GM12878 (cell line): ENCODE results near the gene GARS1. TPM values are rescaled to one million over a fixed set of nuclear protein-coding genes. Genes with fewer than 3 reads are reported as not detected.

Experiments used
- ATAC-seq: fragments of 200-7000 bp; cut with Tn5 transposase; 3 replicates; pipeline ENCODE4 v1.9.1; 2020; ENCODE audit warnings: mild to moderate bottlenecking, moderate library complexity
- BruUV-seq: library from RNA; stranded (reverse); fragments of 400-500 nt; replicated peaks from 2 replicates; lab custom pipeline; 2021; lab: Mats Ljungman, UMichigan
- CTCF ChIA-PET: fragments of 300-600 bp; sonication (Branson Sonifier 250); formaldehyde crosslinking; extraction: SDS; loops from one replicate; lab custom pipeline; 2021; ENCODE audit warnings: inconsistent platforms; lab: Yijun Ruan, JAX
- POLR2A ChIA-PET: fragments of 350-600 bp; formaldehyde crosslinking; extraction: SDS; loops from one replicate; lab custom pipeline; 2021; ENCODE audit warnings: inconsistent platforms; lab: Charles Lee
- RAD21 ChIA-PET: fragments of 300-600 bp; sonication (Branson Sonifier 250); formaldehyde crosslinking; loops from one replicate; lab custom pipeline; 2023; ENCODE audit warnings: antibody characterized with exemption; ENCODE audit not compliant: unreplicated experiment; lab: Charles Lee
- SMC1A ChIA-PET: fragments of 300-600 bp; sonication (Branson Sonifier 250); formaldehyde crosslinking; loops from one replicate; lab custom pipeline; 2023; ENCODE audit not compliant: unreplicated experiment, uncharacterized antibody; lab: Charles Lee
- DNase-seq: peaks from one replicate; pipeline ENCODE4 v3.0.0-alpha.2; 2011; ENCODE audit warnings: low read depth, low spot score
- FAIRE-seq: peaks from 3 replicates; lab custom pipeline; 2011; peaks lifted over from hg19 to GRCh38; lab: Jason Lieb, UNC
- H2AFZ ChIP-seq: 2 replicates; pipeline ENCODE4 v1.6.0; 2011; ENCODE audit warnings: low read depth, low read length, control low read depth; ENCODE audit not compliant: control insufficient read depth
- H3K27ac ChIP-seq: 2 replicates; pipeline ENCODE4 v1.5.1; 2011; ENCODE audit warnings: control low read depth; ENCODE audit not compliant: control insufficient read depth, insufficient read depth
- H3K27me3 ChIP-seq, 2 experiments: replicated peaks in 1 of 2; 2 replicates each; pipeline versions ENCODE4 v1.6.0 to v1.6.1; 2011; ENCODE audit warnings: low read length in 1 of 2; ENCODE audit not compliant: control insufficient read depth in 2 of 2, insufficient read depth in 2 of 2
- H3K36me3 ChIP-seq, 2 experiments: 2 replicates each; pipeline ENCODE4 v1.5.1; 2011; ENCODE audit warnings: low read length in 1 of 2; ENCODE audit not compliant: control insufficient read depth in 2 of 2, insufficient read depth in 2 of 2
- H3K4me1 ChIP-seq: 2 replicates; pipeline ENCODE4 v1.6.1; 2011; ENCODE audit warnings: mild to moderate bottlenecking, low read length, moderate library complexity, mixed read lengths; ENCODE audit not compliant: control insufficient read depth, insufficient read depth
- H3K4me2 ChIP-seq: 2 replicates; pipeline ENCODE4 v1.6.0; 2011; ENCODE audit warnings: control low read depth; ENCODE audit not compliant: control insufficient read depth, insufficient read depth
- H3K4me3 ChIP-seq: fragments of 200-600 bp; sonication (generic); 2 replicates; pipeline ENCODE4 v1.5.1; 2016
- H3K79me2 ChIP-seq: 2 replicates; pipeline ENCODE4 v1.6.0; 2011; ENCODE audit warnings: low read length; ENCODE audit not compliant: control insufficient read depth, insufficient read depth
- H3K9ac ChIP-seq: 2 replicates; pipeline ENCODE4 v1.8.0; 2011; ENCODE audit warnings: low read length, control low read depth, mixed read lengths; ENCODE audit not compliant: control insufficient read depth, insufficient read depth
- H3K9me3 ChIP-seq: replicated peaks from 3 replicates; pipeline ENCODE4 v1.5.1; 2011; ENCODE audit warnings: mild to moderate bottlenecking, low read length; ENCODE audit not compliant: control insufficient read depth, insufficient read depth
- H4K20me1 ChIP-seq: 2 replicates; pipeline ENCODE4 v1.6.0; 2011; ENCODE audit not compliant: control insufficient read depth, insufficient read depth
- USF1 ChIP-seq: IDR thresholded peaks from 2 replicates; pipeline ENCODE4 v1.6.1; 2011; ENCODE audit warnings: borderline replicate concordance, low read depth, mild to moderate bottlenecking, moderate library complexity, mixed read lengths, low read length; ENCODE audit not compliant: insufficient read depth; ENCODE audit errors: extremely low read length
- ZBTB40 ChIP-seq: fragments of 450-650 bp; IDR thresholded peaks from 2 replicates; pipeline ENCODE4 v1.6.1; 2016; ENCODE audit warnings: mild to moderate bottlenecking, moderate library complexity, borderline replicate concordance
- WGBS: methylation state at CpG from one replicate; pipeline ENCODE4 v1.1.6; 2016; ENCODE audit warnings: low lambda C conversion rate; ENCODE audit not compliant: insufficient replicate concordance, insufficient coverage; ENCODE audit errors: missing lambda C conversion rate; 5-methylcytosine and 5-hydroxymethylcytosine counted together
- in situ Hi-C: fragments of 300-500 bp; cut with MboI; formaldehyde crosslinking; loops from 9 replicates; pipeline ENCODE4 v1.14.3; 2018; ENCODE audit warnings: mixed read lengths
- intact Hi-C: fragments of 100-400 bp; cut with micrococcal nuclease; formaldehyde crosslinking; loops from one replicate; pipeline ENCODE4 v1.14.2; 2022; ENCODE audit not compliant: unreplicated experiment
- polyA plus RNA-seq, 11 experiments: library from polyadenylated mRNA; depleted of rRNA in 4 of 11; unstranded in 6 of 11; stranded (reverse) in 5 of 11; fragments of >200 nt; fragmentation: Nextera tagmentation in 4 of 11; fragmentation: Illumina TruSeq in 1 of 11; extraction: Ambion mirVana in 4 of 11; extraction: Trizol in 1 of 11; gene quantifications; 1 replicate in 1 of 11; 2 replicates in 10 of 11; pipeline versions ENCODE4 v1.2.1 to v1.2.3, GENCODE V29; 2011 to 2016; ENCODE audit warnings: inconsistent platforms in 2 of 11, missing spikeins in 2 of 11, low read depth in 1 of 11
- total RNA-seq, 4 experiments: library from RNA; depleted of rRNA in 3 of 4; stranded (reverse); fragments of >200 nt in 3 of 4; fragmentation: Illumina TruSeq in 1 of 4; extraction: Trizol in 1 of 4; gene quantifications; 2 replicates each; pipeline versions ENCODE4 v1.2.1 to v1.2.3, GENCODE V29; 2013 to 2021

Gene GARS1
- total and polyA plus RNA-seq, 10 of the 15 experiments (the other 5 are each of a cell fraction or from before 2014, with no cell fraction given), result 120 to 361 (median 187) TPM

- H3K79me2 ChIP-seq, result no peaks in the 10 kb centered on the region
- H4K20me1 ChIP-seq, result no peaks in the 10 kb centered on the region
- no peak overlapping the region for H3K4me3 ChIP-seq
- no peak for FAIRE-seq
- no peaks in the 10 kb centered on the region for H3K27me3 ChIP-seq
- POLR2A ChIA-PET, result interaction anchor here (0.6 kb wide), 1 partner anchor 49 kb away, joined by 4 read pairs; no protein-coding TSS in a partner anchor
- intact Hi-C loops (no loop called here), in situ Hi-C loops (loop anchor here (5.0 kb wide), 1 partner anchor 290 kb away; no protein-coding TSS in a partner anchor)
- H3K9me3 ChIP-seq, result no peaks in the 10 kb centered on the region
- H3K4me1 ChIP-seq, result no peaks in the 10 kb centered on the region; the same call in 1 of the 2 replicates
- WGBS, result 93% methylated on average over 1 of the region's 1 CpG
- DNase-seq, result no peak
- peaks cover 0 to 5% of the 10 kb centered on the region in 2 experiments; a peak in 3 of 4 replicates for H3K36me3 ChIP-seq
- TF ChIP-seq USF1, result no peak
- peak; percentile 43 for TF ChIP-seq ZBTB40
- ATAC-seq, result no peak
- no peak overlapping the region for H3K9ac ChIP-seq
- no peak overlapping the region for H2AFZ ChIP-seq
- SMC1A ChIA-PET, result interaction anchor here (1.1 to 1.8 kb wide), 4 partner anchors 11 to 46 kb away, joined by 3 to 5 read pairs (median 4); no protein-coding TSS in a partner anchor
- H3K4me2 ChIP-seq, result no peak overlapping the region
- BruUV-seq, result no TSS peak
- H3K27ac ChIP-seq, result no peak overlapping the region
- RAD21 ChIA-PET, result interaction anchor here (1.5 to 1.8 kb wide), 2 partner anchors 99 to 393 kb away, joined by 4 to 6 read pairs; no protein-coding TSS in a partner anchor
- CTCF ChIA-PET, result interaction anchor here (0.9 to 1.8 kb wide), 3 partner anchors 8 to 281 kb away, joined by 3 to 6 read pairs (median 4); no protein-coding TSS in a partner anchor
These were observed 37.4 kb upstream of the GARS1 start for GRCh38 chr7:30557245-30557644.
